GM23338 (cell line): Measurements from ENCODE around the gene MAMDC2.

Experiments used
- CREB1 ChIP-seq: fragments of 250-450 bp; sonication (Bioruptor Pico); IDR thresholded peaks from 2 replicates; pipeline ENCODE4 v1.5.0; 2020; ENCODE audit warnings: low read depth, mild to moderate bottlenecking, moderate library complexity
- EZH2 ChIP-seq: fragments of 200-600 bp; sonication (generic); IDR thresholded peaks from one replicate; pipeline ENCODE4 v1.8.0; 2017; ENCODE audit warnings: antibody characterized with exemption, mild to moderate bottlenecking, low read depth; ENCODE audit not compliant: unreplicated experiment
- EZH2phosphoT487 ChIP-seq: fragments of 200-600 bp; sonication (generic); IDR thresholded peaks from one replicate; pipeline ENCODE4 v1.8.1; 2018; ENCODE audit warnings: antibody characterized with exemption; ENCODE audit not compliant: unreplicated experiment
- JUNB ChIP-seq: IDR thresholded peaks from one replicate; pipeline ENCODE4 v1.6.1; 2016; ENCODE audit warnings: antibody characterized with exemption; ENCODE audit not compliant: unreplicated experiment
- NANOG ChIP-seq: IDR thresholded peaks from 2 replicates; pipeline ENCODE4 v1.6.1; 2016; ENCODE audit warnings: antibody characterized with exemption, borderline replicate concordance
- POLR2AphosphoS5 ChIP-seq: IDR thresholded peaks from 2 replicates; pipeline ENCODE4 v1.6.1; 2016; ENCODE audit warnings: antibody characterized with exemption, low read depth
- STAT1 ChIP-seq: IDR thresholded peaks from one replicate; pipeline ENCODE4 v1.6.1; 2016; ENCODE audit warnings: antibody characterized with exemption; ENCODE audit not compliant: unreplicated experiment
- ZNF114 ChIP-seq: fragments of 250-450 bp; sonication (Bioruptor Pico); IDR thresholded peaks from 2 replicates; pipeline ENCODE4 v1.5.0; 2020; ENCODE audit warnings: mild to moderate bottlenecking, moderate library complexity
- ZNF331 ChIP-seq: fragments of 250-450 bp; sonication (Bioruptor Pico); IDR thresholded peaks from 2 replicates; pipeline ENCODE4 v1.5.0; 2020; ENCODE audit warnings: low read depth, mild to moderate bottlenecking, moderate library complexity
- TF ChIP-seq, protein P1 (sequence below), 2 experiments: fragments of 200-600 bp in 1 of 2; sonication (generic) in 1 of 2; conservative IDR thresholded peaks; 2 replicates each; pipeline versions ENCODE4 v1.5.1 to v1.6.1; 2016 to 2017; ENCODE audit warnings: antibody characterized with exemption in 2 of 2, low read depth in 2 of 2, mild to moderate bottlenecking in 2 of 2, moderate library complexity in 1 of 2
- TF ChIP-seq, protein P2 (sequence below): IDR thresholded peaks from one replicate; pipeline ENCODE4 v1.6.1; 2018; ENCODE audit warnings: antibody characterized with exemption; ENCODE audit not compliant: unreplicated experiment
- TF ChIP-seq, protein P3 (sequence below): IDR thresholded peaks from 2 replicates; pipeline ENCODE4 v1.6.1; 2016; ENCODE audit warnings: antibody characterized with exemption

DNA sequence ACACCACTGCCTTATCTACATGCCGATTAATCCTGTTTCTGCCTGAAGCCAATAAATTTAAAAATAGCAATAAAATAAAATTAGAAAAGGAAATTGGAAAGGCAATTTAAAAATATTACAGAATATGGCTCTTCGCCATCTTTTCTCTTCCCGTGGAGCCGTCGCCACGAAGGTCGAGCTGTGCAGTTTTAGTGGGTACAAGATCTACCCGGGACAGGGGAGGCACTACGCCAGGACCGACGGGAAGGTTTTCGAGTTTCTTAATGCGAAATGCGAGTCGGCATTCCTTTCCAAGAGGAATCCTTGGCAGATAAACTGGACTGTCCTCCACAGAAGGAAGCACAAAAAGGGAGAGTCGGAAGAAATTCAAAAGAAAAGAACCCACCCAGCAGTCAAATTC is 173.4 kb downstream of the MAMDC2 start:
- no peak for TF ChIP-seq EZH2
- TF ChIP-seq, protein P1, sequence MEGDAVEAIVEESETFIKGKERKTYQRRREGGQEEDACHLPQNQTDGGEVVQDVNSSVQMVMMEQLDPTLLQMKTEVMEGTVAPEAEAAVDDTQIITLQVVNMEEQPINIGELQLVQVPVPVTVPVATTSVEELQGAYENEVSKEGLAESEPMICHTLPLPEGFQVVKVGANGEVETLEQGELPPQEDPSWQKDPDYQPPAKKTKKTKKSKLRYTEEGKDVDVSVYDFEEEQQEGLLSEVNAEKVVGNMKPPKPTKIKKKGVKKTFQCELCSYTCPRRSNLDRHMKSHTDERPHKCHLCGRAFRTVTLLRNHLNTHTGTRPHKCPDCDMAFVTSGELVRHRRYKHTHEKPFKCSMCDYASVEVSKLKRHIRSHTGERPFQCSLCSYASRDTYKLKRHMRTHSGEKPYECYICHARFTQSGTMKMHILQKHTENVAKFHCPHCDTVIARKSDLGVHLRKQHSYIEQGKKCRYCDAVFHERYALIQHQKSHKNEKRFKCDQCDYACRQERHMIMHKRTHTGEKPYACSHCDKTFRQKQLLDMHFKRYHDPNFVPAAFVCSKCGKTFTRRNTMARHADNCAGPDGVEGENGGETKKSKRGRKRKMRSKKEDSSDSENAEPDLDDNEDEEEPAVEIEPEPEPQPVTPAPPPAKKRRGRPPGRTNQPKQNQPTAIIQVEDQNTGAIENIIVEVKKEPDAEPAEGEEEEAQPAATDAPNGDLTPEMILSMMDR (conservative IDR thresholded peaks at IDR 0.05; ENCODE audit: low read depth in 2 of 2): no peak
- no peak for TF ChIP-seq POLR2AphosphoS5
- TF ChIP-seq, protein P2, sequence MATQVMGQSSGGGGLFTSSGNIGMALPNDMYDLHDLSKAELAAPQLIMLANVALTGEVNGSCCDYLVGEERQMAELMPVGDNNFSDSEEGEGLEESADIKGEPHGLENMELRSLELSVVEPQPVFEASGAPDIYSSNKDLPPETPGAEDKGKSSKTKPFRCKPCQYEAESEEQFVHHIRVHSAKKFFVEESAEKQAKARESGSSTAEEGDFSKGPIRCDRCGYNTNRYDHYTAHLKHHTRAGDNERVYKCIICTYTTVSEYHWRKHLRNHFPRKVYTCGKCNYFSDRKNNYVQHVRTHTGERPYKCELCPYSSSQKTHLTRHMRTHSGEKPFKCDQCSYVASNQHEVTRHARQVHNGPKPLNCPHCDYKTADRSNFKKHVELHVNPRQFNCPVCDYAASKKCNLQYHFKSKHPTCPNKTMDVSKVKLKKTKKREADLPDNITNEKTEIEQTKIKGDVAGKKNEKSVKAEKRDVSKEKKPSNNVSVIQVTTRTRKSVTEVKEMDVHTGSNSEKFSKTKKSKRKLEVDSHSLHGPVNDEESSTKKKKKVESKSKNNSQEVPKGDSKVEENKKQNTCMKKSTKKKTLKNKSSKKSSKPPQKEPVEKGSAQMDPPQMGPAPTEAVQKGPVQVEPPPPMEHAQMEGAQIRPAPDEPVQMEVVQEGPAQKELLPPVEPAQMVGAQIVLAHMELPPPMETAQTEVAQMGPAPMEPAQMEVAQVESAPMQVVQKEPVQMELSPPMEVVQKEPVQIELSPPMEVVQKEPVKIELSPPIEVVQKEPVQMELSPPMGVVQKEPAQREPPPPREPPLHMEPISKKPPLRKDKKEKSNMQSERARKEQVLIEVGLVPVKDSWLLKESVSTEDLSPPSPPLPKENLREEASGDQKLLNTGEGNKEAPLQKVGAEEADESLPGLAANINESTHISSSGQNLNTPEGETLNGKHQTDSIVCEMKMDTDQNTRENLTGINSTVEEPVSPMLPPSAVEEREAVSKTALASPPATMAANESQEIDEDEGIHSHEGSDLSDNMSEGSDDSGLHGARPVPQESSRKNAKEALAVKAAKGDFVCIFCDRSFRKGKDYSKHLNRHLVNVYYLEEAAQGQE: no peak
- no peak for TF ChIP-seq EZH2phosphoT487
- no peak for TF ChIP-seq CREB1 (CRISPR knock-in tag)
- TF ChIP-seq, protein P3, sequence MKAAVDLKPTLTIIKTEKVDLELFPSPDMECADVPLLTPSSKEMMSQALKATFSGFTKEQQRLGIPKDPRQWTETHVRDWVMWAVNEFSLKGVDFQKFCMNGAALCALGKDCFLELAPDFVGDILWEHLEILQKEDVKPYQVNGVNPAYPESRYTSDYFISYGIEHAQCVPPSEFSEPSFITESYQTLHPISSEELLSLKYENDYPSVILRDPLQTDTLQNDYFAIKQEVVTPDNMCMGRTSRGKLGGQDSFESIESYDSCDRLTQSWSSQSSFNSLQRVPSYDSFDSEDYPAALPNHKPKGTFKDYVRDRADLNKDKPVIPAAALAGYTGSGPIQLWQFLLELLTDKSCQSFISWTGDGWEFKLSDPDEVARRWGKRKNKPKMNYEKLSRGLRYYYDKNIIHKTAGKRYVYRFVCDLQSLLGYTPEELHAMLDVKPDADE: no peak
- TF ChIP-seq JUNB: no peak
- no peak for TF ChIP-seq STAT1
- TF ChIP-seq NANOG: no peak
- no peak for TF ChIP-seq ZNF331
- TF ChIP-seq ZNF114: no peak
